ENCODE results near the gene RAD51.

Gene RAD51

GRCh38 chr15:40762919-40763800 lies 68.2 kb downstream of the RAD51 start:
- peak; percentile 66 for DNase-seq (ENCODE audit: low spot score)

- DNase-seq (ENCODE audit: low spot score): peak; percentile 76
These were observed 69.0 kb downstream of the RAD51 start, which contains the start of gene GCHFR for GRCh38 chr15:40763801-40764628. Gene GCHFR, plus strand, starts transcription at chr15:40764068. Its CDS starts 113 bp downstream, at chr15:40764181.

DNA sequence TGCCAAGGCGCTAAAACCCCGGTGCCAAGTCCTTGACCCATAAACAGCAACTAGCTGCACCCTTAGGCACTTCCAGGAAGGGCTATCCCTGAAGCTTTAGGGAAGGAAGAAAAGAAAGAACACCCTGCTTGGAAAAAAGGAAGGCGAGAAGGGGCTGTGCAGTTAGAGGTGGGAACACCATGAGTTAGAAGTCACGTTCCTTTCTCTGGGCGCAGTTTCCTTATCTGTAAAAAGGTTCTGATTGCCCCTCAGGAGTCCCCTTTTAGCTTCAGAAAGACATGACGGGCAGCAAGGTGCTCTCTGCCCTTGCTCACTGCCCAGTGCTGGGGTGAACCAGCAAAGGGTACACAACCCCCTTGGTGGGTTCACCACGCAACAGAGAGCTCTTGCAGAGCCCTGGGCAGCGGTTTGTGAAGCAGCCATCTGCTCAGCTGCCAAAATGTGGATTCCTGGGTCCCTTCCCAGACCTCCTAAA lies 69.7 kb downstream of the RAD51 start:
- DNase-seq (ENCODE audit: low spot score): peak; percentile 52

DNA sequence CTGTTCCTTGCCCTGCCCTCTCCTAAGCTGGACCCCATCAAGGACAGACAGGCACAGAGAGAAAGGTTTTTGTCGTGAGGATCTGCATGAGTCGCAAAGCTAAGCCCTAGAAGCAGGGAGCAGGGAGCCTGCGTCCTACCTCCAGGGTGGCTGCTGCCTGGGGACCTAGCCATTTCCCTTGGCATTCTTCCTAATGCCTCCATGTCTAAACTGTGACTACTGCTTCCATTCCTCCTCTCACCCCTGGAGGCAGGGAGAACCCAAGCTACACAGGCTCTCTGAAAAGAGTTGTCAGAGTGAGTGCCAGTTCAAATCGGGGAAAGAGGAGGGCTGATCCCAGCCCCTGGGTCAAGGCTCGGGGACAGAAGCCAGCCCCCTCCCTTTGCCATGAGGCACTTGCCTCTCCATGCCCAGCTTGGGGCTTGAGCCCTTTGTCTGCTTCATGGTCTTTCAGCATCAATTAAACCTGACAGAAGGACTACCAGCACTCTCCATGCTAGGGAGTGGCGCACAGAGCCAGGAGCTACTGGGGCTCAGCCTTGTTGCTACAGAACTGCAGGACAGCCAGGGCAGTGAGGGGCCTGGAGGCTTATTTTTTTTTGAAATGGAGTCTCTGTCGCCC lies 71.3 kb downstream of the RAD51 start:
- no peak for DNase-seq (ENCODE audit: low spot score)

DNA sequence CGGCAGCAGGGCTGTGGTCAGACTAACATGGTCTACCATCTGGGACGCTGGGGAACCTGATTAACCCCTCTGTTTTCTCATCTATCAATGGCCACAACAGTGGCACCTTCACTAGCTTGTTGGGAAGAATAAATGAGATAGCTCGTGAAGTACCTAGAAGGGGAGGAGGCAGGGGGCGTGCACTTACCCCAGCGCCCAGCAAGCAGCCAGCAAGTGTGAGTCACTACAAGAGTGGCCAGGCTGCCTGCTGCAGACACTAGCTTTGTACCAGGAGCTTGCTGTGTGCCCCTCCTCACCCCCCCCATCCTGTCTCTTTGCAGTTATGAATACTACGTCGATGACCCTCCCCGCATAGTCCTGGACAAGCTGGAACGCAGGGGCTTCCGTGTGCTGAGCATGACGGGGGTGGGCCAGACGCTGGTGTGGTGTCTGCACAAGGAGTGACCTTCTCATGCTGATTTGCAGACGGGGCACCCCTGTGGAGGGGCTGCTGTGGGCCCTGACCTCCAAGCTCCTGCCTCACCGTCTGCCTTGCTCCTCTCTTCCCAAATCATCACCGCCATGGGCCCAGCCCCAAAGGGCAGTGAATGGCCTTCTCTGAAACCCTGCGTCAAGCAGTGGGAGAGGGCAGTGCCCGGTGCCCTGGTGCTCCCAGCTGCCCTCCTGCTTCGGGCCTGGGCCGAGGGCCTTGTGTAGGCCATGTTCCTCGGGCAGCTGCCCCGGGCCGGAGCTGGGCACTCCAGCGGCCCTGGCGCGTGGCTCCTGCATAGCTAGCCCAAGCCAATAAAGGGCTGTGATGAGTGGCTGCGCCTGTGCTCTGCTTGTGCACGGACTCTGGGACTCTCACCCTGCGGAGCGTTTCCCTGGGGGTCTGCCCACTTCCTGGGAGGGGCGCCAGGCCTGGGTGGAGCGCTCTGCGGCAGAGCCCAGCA lies 72.2 kb downstream of the RAD51 start:
- DNase-seq (ENCODE audit: low spot score): peak; percentile 44

GRCh38 chr15:40767838-40768500 lies 73.0 kb downstream of the RAD51 start:
- DNase-seq (ENCODE audit: low spot score): no peak

GRCh38 chr15:40768521-40769273 lies 73.7 kb downstream of the RAD51 start:
- peak; percentile 42 for DNase-seq (ENCODE audit: low spot score)

- DNase-seq (ENCODE audit: low spot score): peak; percentile 52
These were observed 74.5 kb downstream of the RAD51 start, which contains the start of gene C15orf62 for GRCh38 chr15:40769274-40770146. Gene C15orf62, plus strand, starts transcription at chr15:40769980. Its CDS starts 516 bp downstream, at chr15:40770496.

GRCh38 chr15:40770147-40770721 lies 75.3 kb downstream of the RAD51 start:
- no peak for DNase-seq (ENCODE audit: low spot score)

GRCh38 chr15:40771242-40771641 lies 76.3 kb downstream of the RAD51 start:
- DNase-seq (ENCODE audit: low spot score): no peak

DNA sequence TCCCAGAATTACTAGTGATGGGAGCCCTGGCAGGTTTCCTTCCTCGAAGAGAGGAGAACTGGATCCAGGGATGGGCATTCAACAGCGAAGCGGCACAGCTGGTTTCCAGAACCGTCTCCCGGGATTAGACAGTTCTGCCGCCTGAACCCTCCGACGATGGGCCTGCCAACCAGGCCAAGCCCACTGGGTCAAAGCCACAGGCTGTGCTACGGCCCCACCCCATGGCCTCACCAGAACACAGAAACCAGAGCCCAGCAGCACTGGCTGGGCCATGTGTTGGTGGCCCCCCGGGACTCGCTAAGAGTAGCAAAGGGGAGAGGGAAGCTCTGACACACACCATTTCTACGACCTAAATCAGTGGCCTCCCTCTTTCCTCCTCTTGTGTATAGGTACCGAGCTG lies 77.0 kb downstream of the RAD51 start:
- no peak for DNase-seq (ENCODE audit: low spot score)

DNA sequence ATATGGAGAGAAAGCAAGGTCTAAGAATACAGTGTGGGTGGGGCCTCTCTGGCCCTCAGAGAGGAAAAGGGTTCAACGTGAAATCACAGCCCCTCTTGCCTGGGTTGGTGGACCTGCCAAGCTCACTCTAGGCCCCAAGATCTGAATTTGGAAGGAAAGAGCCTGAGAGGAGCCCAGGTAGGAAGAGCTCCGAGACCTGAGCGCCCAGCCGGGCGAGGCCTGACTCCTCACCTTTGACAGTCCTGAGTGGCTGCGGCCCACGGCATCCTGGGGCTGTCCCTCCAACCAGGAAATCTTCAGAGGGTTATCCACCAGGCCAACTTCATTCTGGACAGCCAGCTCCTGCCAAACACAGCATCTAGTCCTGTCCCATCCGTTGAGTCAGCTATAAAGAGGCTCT lies 78.5 kb downstream of the RAD51 start:
- no peak for DNase-seq (ENCODE audit: low spot score)

DNA sequence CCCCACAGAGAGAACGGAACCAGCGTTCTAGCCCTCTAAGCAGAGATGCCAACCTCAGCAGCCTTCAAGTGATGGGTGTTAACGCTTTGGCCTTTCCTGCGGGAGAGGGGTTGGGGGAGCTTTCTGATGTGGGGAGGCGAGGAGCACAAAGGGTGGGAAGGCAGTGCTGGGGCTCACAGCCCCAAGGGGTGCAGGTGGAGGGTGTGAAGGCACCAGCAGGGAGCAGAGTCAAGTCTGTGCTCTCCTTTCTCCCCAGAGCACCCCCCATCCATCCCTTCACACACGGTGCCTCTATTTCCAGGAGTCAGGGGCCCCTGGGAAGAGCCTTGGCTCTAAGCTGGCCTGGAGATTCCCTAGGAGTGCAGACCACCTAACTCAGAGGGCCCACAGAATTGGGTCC lies 78.9 kb downstream of the RAD51 start:
- no peak for DNase-seq (ENCODE audit: low spot score)

GRCh38 chr15:40775007-40775406 lies 80.0 kb downstream of the RAD51 start:
- DNase-seq (ENCODE audit: low spot score): no peak

DNA sequence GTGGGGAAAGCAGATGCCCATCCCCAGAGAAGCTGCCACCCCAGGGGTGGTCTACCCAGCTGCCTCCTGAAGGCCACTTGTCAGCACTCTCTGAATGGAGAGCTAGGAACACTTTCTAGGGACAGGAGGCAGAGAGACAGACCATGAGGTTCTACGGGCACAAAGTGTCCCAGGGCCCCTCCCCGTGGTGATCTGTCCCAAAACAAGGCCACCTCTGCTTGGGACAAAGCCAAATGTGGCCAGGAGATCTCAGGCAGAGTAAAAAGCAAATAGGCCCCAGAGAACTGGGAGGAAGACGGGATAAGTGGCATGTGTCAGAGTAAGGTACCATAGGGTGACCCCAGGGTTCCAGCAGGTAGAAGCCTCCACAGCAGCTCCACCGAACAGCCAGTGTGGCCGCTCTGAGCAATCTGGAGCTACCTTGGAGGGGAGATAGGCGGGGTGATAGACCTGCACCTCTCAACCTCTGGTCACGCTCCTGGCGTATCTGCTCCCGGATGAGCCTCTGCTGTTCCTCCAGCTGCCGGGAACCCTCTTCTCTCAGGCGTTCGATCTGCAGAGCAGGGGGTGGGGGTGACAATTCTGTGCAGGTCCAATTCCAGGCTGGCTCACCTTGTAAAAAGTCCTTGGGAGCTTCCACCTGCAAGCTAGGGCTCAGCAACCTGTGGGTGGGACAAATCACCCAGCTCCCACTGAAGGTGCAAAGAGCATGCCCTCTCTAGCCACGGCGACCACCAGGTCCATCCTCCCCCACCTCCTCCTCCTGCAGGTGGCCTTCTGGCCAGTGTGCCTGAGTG lies 81.0 kb downstream of the RAD51 start:
- DNase-seq (ENCODE audit: low spot score): no peak

GRCh38 chr15:40776537-40777141 lies 81.7 kb downstream of the RAD51 start:
- peak; percentile 61 for DNase-seq (ENCODE audit: low spot score)
